ENCODE measurements around the gene TBC1D2B.

DNA sequence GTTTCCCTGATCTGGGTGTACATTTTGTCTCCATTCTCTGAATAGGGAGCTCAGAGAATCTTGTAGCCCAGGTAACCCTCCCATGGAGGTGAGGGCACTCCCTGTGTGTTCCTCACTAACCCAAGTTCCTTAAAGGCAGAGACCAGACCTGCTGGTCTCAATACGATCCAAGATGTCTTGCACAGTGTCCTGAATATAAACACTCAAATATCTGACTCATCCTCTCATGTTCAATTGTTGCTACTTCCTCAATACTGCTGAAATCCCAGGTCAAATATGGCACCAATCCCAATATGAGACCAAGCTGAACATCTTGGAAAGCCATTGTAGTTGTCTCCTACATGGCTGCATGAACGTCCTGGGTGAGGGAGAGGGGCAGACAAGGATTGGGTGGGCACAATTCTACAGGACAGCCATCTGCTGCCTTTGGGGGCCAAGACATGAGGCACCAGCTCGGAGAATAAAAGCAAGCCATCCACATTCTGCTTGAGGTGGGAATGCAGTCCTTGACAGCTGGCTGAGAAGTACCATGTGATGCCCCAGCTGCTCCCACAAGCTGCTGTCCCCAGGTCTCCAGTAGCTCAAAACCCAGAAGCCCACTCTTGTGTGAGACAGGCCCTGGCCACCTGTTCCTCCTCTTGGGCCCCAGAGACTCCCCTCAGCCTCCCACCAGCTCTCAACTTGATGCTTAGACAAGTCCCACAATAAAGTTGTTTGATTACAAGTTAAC is 18.2 kb downstream of the TBC1D2B start:
- TF ChIP-seq, protein P1, sequence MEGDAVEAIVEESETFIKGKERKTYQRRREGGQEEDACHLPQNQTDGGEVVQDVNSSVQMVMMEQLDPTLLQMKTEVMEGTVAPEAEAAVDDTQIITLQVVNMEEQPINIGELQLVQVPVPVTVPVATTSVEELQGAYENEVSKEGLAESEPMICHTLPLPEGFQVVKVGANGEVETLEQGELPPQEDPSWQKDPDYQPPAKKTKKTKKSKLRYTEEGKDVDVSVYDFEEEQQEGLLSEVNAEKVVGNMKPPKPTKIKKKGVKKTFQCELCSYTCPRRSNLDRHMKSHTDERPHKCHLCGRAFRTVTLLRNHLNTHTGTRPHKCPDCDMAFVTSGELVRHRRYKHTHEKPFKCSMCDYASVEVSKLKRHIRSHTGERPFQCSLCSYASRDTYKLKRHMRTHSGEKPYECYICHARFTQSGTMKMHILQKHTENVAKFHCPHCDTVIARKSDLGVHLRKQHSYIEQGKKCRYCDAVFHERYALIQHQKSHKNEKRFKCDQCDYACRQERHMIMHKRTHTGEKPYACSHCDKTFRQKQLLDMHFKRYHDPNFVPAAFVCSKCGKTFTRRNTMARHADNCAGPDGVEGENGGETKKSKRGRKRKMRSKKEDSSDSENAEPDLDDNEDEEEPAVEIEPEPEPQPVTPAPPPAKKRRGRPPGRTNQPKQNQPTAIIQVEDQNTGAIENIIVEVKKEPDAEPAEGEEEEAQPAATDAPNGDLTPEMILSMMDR (IDR thresholded peaks at IDR 0.05 in 4 of 5, conservative IDR thresholded peaks at IDR 0.05 in 1 of 5): no peak
- no peak for TF ChIP-seq POLR2A (IDR thresholded peaks at IDR 0.05)

All from gastrocnemius medialis (tissue), 4 donors.